Prostate gland (tissue), 2 donors: Measurements from ENCODE around the gene NR2F1. TPM values are rescaled to one million over a fixed set of nuclear protein-coding genes. Genes with fewer than 3 reads are reported as not detected.

Experiments
- DNase-seq: peaks from one replicate; pipeline ENCODE4 v3.0.0-alpha.2; 2019; ENCODE audit warnings: low spot score
- H3K27ac ChIP-seq, 2 donors: fragments of 200-600 bp; sonication (generic); 2 replicates each; pipeline ENCODE4 v1.5.1; 2017 to 2019
- H3K27me3 ChIP-seq: fragments of 200-600 bp; sonication (generic); replicated peaks from 2 replicates; pipeline ENCODE4 v1.5.1; 2019; ENCODE audit not compliant: insufficient read depth
- H3K36me3 ChIP-seq, 2 donors: fragments of 200-600 bp; sonication (generic); 1 replicate in 1 of 2; 2 replicates in 1 of 2; pipeline versions ENCODE4 v1.5.1 to v1.8.1; 2017 to 2019
- H3K4me1 ChIP-seq: fragments of 200-600 bp; sonication (generic); replicated peaks from 2 replicates; pipeline ENCODE4 v1.5.1; 2019
- H3K4me3 ChIP-seq, 2 donors: fragments of 200-600 bp; sonication (generic); 2 replicates each; pipeline ENCODE4 v1.5.1; 2017 to 2019
- H3K9me3 ChIP-seq: fragments of 200-600 bp; sonication (generic); 2 replicates; pipeline ENCODE4 v1.5.1; 2017
- CTCF ChIP-seq, 4 experiments: fragments of 200-600 bp in 2 of 4; fragments of 450-650 bp in 2 of 4; sonication (generic) in 2 of 4; IDR thresholded peaks; 1 replicate in 3 of 4; 2 replicates in 1 of 4; pipeline ENCODE4 v1.5.1; 2016 to 2019; ENCODE audit warnings: antibody characterized with exemption in 4 of 4, mild to moderate bottlenecking in 2 of 4, moderate library complexity in 2 of 4
- POLR2A ChIP-seq: fragments of 450-650 bp; IDR thresholded peaks from one replicate; pipeline ENCODE4 v1.6.1; 2016; ENCODE audit warnings: antibody characterized with exemption, mild to moderate bottlenecking
- POLR2AphosphoS5 ChIP-seq: sonication (generic); formaldehyde crosslinking; IDR thresholded peaks from one replicate; pipeline ENCODE4 v1.6.1; 2017; ENCODE audit warnings: antibody characterized with exemption
- WGBS: methylation state at CpG from one replicate; pipeline ENCODE4 v1.1.5; 2018; 5-methylcytosine and 5-hydroxymethylcytosine counted together
- intact Hi-C: fragments of 100-400 bp; cut with DNase I; formaldehyde crosslinking; loops from one replicate; pipeline ENCODE4 v1.14.2; 2022
- total RNA-seq, 2 donors: library from RNA; depleted of rRNA; stranded (reverse); fragments of >200 nt; gene quantifications; one replicate each; pipeline ENCODE4 v1.1.0, GENCODE V29; 2016

The NR2F1 gene
- total RNA-seq, 2 donors from 2014 or later = 14.9 to 49.3 TPM

GRCh38 chr5:93604644-93605515 lies 21.9 kb downstream of the NR2F1 start:
- Histone ChIP-seq H3K27me3 (peaks cover 25% of the 10 kb centered on the region), H3K27ac (peak overlapping the region; percentile 60 to 61), H3K36me3 (no peaks in the 10 kb centered on the region), H3K4me3 (peak overlapping the region in 1 of 2 donors; percentile 16), H3K4me1 (no peaks in the 10 kb centered on the region), H3K9me3 (no peaks in the 10 kb centered on the region)
- WGBS = 39% methylated on average over 10 of the region's 10 CpGs
- no peak for TF ChIP-seq CTCF (IDR thresholded peaks at IDR 0.05)
- TF ChIP-seq POLR2AphosphoS5 = no peak
- TF ChIP-seq POLR2A = no peak
- no peak for DNase-seq
- intact Hi-C loops = no loop called here

GRCh38 chr5:93606382-93606752 lies 23.3 kb downstream of the NR2F1 start:
- H3K36me3 ChIP-seq = no peaks in the 10 kb centered on the region
- peaks cover 25% of the 10 kb centered on the region for H3K27me3 ChIP-seq
- intact Hi-C loops = no loop called here
- no peaks in the 10 kb centered on the region for H3K4me1 ChIP-seq
- H3K9me3 ChIP-seq = no peaks in the 10 kb centered on the region
- H3K27ac ChIP-seq = no peak overlapping the region
- H3K4me3 ChIP-seq = no peak overlapping the region
- TF ChIP-seq POLR2AphosphoS5 = no peak
- no peak for TF ChIP-seq POLR2A
- no peak for TF ChIP-seq CTCF (IDR thresholded peaks at IDR 0.05)
- no peak for DNase-seq

GRCh38 chr5:93607367-93608258 lies 24.6 kb downstream of the NR2F1 start:
- no peaks in the 10 kb centered on the region for H3K4me1 ChIP-seq
- no peaks in the 10 kb centered on the region for H3K9me3 ChIP-seq
- peaks cover 14% of the 10 kb centered on the region for H3K27me3 ChIP-seq
- 27% methylated on average over 19 of the region's 19 CpGs for WGBS
- H3K4me3 ChIP-seq = no peak overlapping the region
- intact Hi-C loops = no loop called here
- H3K27ac ChIP-seq = no peak overlapping the region
- H3K36me3 ChIP-seq = no peaks in the 10 kb centered on the region
- TF ChIP-seq POLR2AphosphoS5 (peak; percentile 11), CTCF (IDR thresholded peaks at IDR 0.05) (peak in 2 of 4 experiments; percentile 16 to 34), POLR2A (no peak)
- DNase-seq = no peak

DNA sequence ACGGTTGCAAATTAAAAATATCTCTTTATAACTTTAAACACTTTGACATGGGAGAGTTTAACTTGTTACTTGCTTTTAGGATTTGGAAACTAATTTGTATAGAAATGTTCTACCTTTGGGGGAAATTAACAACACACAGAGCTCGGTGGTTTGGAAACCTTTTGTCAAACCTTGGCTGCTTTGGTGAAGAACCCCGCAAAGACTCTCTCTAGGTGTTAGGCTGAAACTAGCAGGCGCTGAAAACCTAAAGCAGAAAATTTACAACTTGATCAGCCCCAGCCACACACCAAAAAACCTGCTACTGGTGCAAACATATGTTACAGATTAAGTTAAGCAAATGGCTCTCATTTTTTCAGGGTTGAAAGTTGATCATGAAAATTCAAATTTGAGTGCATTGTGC lies 25.8 kb downstream of the NR2F1 start:
- no peaks in the 10 kb centered on the region for H3K9me3 ChIP-seq
- 37% methylated on average over 4 of the region's 4 CpGs for WGBS
- peaks cover 8% of the 10 kb centered on the region for H3K27me3 ChIP-seq
- no peaks in the 10 kb centered on the region for H3K36me3 ChIP-seq
- TF ChIP-seq POLR2AphosphoS5 = no peak
- TF ChIP-seq CTCF (IDR thresholded peaks at IDR 0.05) = no peak
- TF ChIP-seq POLR2A = no peak
- H3K4me1 ChIP-seq = no peaks in the 10 kb centered on the region
- H3K27ac ChIP-seq = no peak overlapping the region
- no peak for DNase-seq
- intact Hi-C loops = no loop called here
- no peak overlapping the region for H3K4me3 ChIP-seq
